Measurements from ENCODE around the gene CLDN5. TPM values are rescaled to one million over a fixed set of nuclear protein-coding genes. Genes with fewer than 3 reads are reported as not detected.

The CLDN5 gene
- total and polyA plus RNA-seq, 9 donors: 0.48 to 211 (median 35.6) TPM

DNA sequence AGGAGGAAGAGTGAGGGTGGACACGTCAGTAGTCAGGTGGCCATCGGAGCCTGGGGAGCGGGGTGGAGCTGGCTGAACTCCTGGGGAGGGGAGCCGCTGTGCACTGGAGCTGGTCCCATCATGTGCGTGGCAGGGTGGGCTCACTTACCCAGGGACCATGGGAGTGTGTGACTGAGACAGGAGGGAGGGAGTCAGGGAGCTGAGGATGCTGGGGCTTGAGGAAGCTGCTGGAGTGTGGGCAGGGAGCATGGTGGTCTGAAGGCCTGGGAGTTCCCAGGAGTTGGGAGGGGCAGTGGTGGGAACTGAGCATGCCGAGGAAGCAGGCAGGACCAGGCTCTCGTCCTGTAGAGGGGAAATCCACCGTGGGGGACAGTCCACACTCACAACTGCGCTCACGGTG, 18.0 kb downstream of the CLDN5 start:
- no peaks in the 10 kb centered on the region for H3K9me3 ChIP-seq
- TF ChIP-seq, protein P1, sequence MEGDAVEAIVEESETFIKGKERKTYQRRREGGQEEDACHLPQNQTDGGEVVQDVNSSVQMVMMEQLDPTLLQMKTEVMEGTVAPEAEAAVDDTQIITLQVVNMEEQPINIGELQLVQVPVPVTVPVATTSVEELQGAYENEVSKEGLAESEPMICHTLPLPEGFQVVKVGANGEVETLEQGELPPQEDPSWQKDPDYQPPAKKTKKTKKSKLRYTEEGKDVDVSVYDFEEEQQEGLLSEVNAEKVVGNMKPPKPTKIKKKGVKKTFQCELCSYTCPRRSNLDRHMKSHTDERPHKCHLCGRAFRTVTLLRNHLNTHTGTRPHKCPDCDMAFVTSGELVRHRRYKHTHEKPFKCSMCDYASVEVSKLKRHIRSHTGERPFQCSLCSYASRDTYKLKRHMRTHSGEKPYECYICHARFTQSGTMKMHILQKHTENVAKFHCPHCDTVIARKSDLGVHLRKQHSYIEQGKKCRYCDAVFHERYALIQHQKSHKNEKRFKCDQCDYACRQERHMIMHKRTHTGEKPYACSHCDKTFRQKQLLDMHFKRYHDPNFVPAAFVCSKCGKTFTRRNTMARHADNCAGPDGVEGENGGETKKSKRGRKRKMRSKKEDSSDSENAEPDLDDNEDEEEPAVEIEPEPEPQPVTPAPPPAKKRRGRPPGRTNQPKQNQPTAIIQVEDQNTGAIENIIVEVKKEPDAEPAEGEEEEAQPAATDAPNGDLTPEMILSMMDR (IDR thresholded peaks at IDR 0.05): no peak
- no peak for TF ChIP-seq POLR2A (IDR thresholded peaks at IDR 0.05)
- no peak for TF ChIP-seq EP300 (IDR thresholded peaks at IDR 0.05)
- DNase-seq: no peak
- H3K4me1 ChIP-seq (ENCODE audit: insufficient read depth): no peaks in the 10 kb centered on the region
- WGBS, 3 donors: 85 to 87% (median 85%) methylated on average over 10 of the region's 10 CpGs
- intact Hi-C loops (cut with DNase I): no loop called here
- H3K4me3 ChIP-seq: no peak overlapping the region
- no peaks in the 10 kb centered on the region for H3K36me3 ChIP-seq
- no peak overlapping the region for H3K27ac ChIP-seq
- no peaks in the 10 kb centered on the region for H3K27me3 ChIP-seq

DNA sequence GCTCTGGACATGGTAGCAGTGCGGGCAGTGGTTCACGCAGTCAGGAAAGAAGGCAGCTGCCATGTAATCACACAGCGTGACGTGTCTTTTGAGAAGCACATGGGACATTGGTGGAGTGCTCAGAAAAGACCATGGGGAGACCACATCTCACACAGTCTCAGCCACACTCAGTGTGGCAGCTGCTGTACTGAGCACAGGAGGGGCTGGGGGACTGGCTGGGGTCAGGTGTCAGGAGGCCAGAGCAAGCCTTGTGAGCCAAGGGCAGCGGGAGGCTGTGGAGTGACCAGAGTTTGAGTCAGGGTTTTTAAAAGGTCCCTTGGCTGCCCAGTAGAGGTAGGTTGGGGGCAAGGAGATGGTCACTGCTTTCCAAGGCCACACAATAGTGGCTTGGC, 18.5 kb downstream of the CLDN5 start:
- no peaks in the 10 kb centered on the region for H3K27me3 ChIP-seq
- no peak overlapping the region for H3K4me3 ChIP-seq
- no peak for DNase-seq
- no peak overlapping the region for H3K27ac ChIP-seq
- 96 to 97% (median 97%) methylated on average over 5 of the region's 5 CpGs for WGBS, 3 donors
- no peaks in the 10 kb centered on the region for H3K36me3 ChIP-seq
- no peaks in the 10 kb centered on the region for H3K9me3 ChIP-seq
- intact Hi-C loops (cut with DNase I): no loop called here
- TF ChIP-seq EP300 (IDR thresholded peaks at IDR 0.05) (no peak), POLR2A (IDR thresholded peaks at IDR 0.05) (no peak)
- TF ChIP-seq, protein P1 (IDR thresholded peaks at IDR 0.05): no peak
- H3K4me1 ChIP-seq (ENCODE audit: insufficient read depth): no peaks in the 10 kb centered on the region

DNA sequence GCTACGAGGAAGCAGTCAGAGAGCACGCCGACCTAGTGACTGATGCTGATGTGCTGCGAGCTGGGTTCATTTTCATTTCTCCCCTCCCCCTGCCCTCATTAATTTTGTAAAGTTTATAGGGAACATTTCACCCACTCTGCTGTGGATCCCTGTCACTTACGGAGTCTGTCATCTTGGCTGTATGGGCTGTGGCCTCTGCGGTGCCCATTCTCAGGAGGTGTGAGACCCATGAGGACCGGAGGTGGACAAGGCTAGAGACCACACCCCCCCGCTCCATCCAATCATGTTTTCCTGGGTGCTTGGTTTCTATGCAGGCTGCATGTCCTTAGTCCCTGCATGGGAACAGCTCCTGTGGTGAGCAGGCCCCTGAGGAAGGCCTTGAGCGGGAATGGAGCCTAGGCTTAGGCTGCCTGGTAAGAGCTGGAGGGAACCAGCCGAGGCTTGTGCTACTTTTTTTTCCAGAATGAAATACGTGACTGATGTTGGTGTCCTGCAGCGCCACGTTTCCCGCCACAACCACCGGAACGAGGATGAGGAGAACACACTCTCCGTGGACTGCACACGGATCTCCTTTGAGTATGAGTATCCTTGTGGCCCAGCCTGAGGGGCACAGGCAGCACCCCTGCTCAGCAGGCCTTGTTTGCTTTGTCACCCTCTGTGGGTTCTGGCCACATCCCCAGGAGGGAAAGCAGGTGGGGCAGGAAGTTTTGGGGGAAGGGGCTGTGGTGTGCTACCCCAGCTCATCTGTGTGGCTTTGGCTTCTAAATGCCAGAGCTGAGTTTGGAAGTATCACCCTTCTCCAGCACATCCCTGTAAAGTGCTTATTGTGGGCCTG, 19.1 kb downstream of the CLDN5 start:
- Histone ChIP-seq H3K27ac (no peak overlapping the region), H3K4me3 (no peak overlapping the region), H3K27me3 (no peaks in the 10 kb centered on the region), H3K36me3 (no peaks in the 10 kb centered on the region), H3K4me1 (ENCODE audit: insufficient read depth) (no peaks in the 10 kb centered on the region), H3K9me3 (no peaks in the 10 kb centered on the region)
- TF ChIP-seq EP300 (IDR thresholded peaks at IDR 0.05) (no peak), POLR2A (IDR thresholded peaks at IDR 0.05) (no peak)
- TF ChIP-seq, protein P1 (IDR thresholded peaks at IDR 0.05): no peak
- WGBS, 3 donors: 91 to 96% (median 92%) methylated on average over 18 of the region's 18 CpGs
- DNase-seq: no peak
- intact Hi-C loops (cut with DNase I): no loop called here

DNA sequence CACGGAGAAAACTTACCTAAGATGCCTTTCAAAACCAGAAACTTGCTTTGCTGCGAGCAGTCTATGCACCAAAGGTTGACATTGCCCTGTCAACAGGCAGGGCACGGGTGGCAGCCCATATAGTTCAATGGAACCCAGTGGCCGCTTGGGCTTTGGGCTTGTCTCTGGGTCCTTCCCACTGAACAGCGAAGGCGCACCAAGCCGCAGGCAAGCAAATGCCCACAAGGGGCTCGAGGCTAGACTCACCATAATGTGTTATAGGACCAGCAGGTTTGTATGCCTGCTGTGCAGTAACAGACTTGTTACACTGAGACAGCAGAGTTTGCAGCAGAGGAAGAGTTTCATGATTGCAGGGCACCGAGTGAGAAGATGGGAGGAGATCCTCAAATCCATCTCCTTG, 20.3 kb downstream of the CLDN5 start:
- H3K9me3 ChIP-seq: no peaks in the 10 kb centered on the region
- intact Hi-C loops (cut with DNase I): no loop called here
- H3K4me1 ChIP-seq (ENCODE audit: insufficient read depth): no peaks in the 10 kb centered on the region
- 92 to 93% (median 92%) methylated on average over 9 of the region's 9 CpGs for WGBS, 3 donors
- no peaks in the 10 kb centered on the region for H3K36me3 ChIP-seq
- DNase-seq: no peak
- H3K27ac ChIP-seq: no peak overlapping the region
- no peaks in the 10 kb centered on the region for H3K27me3 ChIP-seq
- TF ChIP-seq EP300 (IDR thresholded peaks at IDR 0.05): no peak
- TF ChIP-seq, protein P1 (IDR thresholded peaks at IDR 0.05): no peak
- TF ChIP-seq POLR2A (IDR thresholded peaks at IDR 0.05): no peak
- no peak overlapping the region for H3K4me3 ChIP-seq
